Erythroblast (primary cell): ENCODE data around the gene DSCAML1.

Source experiments
- GATA1 ChIP-seq: IDR thresholded peaks from 2 replicates; pipeline ENCODE4 v1.6.1; 2011; ENCODE audit warnings: low read depth, mild to moderate bottlenecking, control low read depth, low read length, moderate library complexity
- POLR2A ChIP-seq: IDR thresholded peaks from 2 replicates; pipeline ENCODE4 v1.6.1; 2011; ENCODE audit warnings: mild to moderate bottlenecking, low read length

DNA sequence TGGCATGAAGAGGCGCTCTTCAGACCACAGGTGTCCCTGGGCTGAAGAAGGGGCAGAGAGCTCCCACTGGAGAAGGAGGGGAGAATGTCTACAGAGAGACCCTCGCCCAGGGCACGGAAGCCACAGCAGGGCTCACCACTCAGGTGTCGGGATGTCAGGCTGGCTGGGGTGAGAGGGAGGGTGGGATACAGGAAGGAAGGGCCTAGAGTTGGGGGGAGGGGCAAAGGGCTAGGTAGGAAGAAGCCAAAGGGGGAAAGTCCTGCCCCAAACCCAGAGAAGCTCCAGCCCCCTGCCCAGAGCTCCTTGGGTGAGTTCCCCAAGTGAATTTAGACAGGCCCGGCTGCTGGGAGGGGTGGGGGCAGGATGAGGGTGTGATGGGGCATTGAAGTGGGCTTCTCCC, 237.3 kb downstream of the DSCAML1 start:
- TF ChIP-seq POLR2A (no peak), GATA1 (no peak)
